Measurements from ENCODE around the gene CRTC3. TPM values are rescaled to one million over a fixed set of nuclear protein-coding genes. Genes with fewer than 3 reads are reported as not detected.

CRTC3 gene
- total RNA-seq, 1 experiment from 2014 or later: 17.5 TPM

DNA sequence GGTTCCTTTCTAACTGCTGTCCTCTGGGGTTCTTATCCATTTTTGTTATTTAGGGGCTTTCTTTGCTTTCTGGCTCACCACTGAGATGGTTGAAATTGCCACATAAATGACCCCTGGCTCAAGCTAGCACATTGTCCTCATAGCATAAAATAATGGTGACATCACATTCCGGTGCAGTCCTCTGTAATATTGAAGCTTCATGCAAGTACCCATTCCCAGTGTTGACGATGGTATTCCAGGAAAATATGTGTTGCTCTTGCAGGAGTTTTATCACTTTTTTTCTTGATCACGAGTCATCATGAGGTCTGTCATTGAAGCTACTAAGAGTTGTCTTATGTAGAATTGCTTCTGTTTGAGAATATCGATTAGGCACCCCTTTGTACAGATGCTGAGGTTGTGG lies 56.1 kb downstream of the CRTC3 start:
- H3K36me3 Mint-ChIP-seq (ENCODE audit: insufficient read depth, unreplicated experiment): no peaks in the 10 kb centered on the region
- H3K4me3 Mint-ChIP-seq (ENCODE audit: low read depth, unreplicated experiment): no peak overlapping the region
- no peaks in the 10 kb centered on the region for H3K27me3 Mint-ChIP-seq (ENCODE audit: unreplicated experiment)
- CTCF ChIA-PET: interaction anchor here (0.7 to 1.2 kb wide), 3 partner anchors 9 to 359 kb away, joined by 4 to 8 read pairs (median 6); no protein-coding TSS in a partner anchor
- no peaks in the 10 kb centered on the region for H3K4me1 Mint-ChIP-seq (ENCODE audit: low read depth, unreplicated experiment)
- TF ChIP-seq, protein P1, sequence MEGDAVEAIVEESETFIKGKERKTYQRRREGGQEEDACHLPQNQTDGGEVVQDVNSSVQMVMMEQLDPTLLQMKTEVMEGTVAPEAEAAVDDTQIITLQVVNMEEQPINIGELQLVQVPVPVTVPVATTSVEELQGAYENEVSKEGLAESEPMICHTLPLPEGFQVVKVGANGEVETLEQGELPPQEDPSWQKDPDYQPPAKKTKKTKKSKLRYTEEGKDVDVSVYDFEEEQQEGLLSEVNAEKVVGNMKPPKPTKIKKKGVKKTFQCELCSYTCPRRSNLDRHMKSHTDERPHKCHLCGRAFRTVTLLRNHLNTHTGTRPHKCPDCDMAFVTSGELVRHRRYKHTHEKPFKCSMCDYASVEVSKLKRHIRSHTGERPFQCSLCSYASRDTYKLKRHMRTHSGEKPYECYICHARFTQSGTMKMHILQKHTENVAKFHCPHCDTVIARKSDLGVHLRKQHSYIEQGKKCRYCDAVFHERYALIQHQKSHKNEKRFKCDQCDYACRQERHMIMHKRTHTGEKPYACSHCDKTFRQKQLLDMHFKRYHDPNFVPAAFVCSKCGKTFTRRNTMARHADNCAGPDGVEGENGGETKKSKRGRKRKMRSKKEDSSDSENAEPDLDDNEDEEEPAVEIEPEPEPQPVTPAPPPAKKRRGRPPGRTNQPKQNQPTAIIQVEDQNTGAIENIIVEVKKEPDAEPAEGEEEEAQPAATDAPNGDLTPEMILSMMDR (IDR thresholded peaks at IDR 0.05; ENCODE audit: unreplicated experiment): no peak
- no peak overlapping the region for H3K27ac Mint-ChIP-seq (ENCODE audit: unreplicated experiment)
- intact Hi-C loops (cut with micrococcal nuclease; ENCODE audit: unreplicated experiment): no loop called here
- DNase-seq: no peak
- BruUV-seq (replicated peaks): no TSS peak
- H3K9me3 Mint-ChIP-seq (ENCODE audit: low read depth, unreplicated experiment): no peaks in the 10 kb centered on the region

DNA sequence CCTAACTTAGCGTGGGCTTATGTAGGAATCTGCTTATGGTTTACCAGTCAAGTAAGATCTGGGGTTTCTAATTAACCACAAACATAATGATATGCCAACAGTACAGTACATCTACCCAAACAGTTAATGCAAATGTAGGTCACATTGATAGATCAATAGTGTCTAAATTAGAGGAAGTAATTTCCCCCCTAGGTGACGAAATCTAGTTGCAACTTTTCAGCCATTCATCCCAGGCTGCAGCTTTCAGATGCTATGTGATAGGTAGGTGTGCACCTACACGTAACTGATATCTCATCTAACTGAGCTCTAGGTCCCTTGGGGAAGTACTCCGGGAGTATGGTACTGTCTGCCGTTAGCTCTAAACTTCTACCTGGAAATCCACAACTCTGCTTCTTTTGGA lies 57.2 kb downstream of the CRTC3 start:
- Mint-ChIP-seq H3K9me3 (ENCODE audit: low read depth, unreplicated experiment) (no peaks in the 10 kb centered on the region), H3K27me3 (ENCODE audit: unreplicated experiment) (no peaks in the 10 kb centered on the region), H3K4me1 (ENCODE audit: low read depth, unreplicated experiment) (no peaks in the 10 kb centered on the region), H3K36me3 (ENCODE audit: insufficient read depth, unreplicated experiment) (no peaks in the 10 kb centered on the region), H3K27ac (ENCODE audit: unreplicated experiment) (no peak overlapping the region), H3K4me3 (ENCODE audit: low read depth, unreplicated experiment) (no peak overlapping the region)
- no peak for DNase-seq
- no TSS peak for BruUV-seq (replicated peaks)
- CTCF ChIA-PET: no interaction called here
- intact Hi-C loops (cut with micrococcal nuclease; ENCODE audit: unreplicated experiment): no loop called here
- TF ChIP-seq, protein P1 (IDR thresholded peaks at IDR 0.05; ENCODE audit: unreplicated experiment): no peak

DNA sequence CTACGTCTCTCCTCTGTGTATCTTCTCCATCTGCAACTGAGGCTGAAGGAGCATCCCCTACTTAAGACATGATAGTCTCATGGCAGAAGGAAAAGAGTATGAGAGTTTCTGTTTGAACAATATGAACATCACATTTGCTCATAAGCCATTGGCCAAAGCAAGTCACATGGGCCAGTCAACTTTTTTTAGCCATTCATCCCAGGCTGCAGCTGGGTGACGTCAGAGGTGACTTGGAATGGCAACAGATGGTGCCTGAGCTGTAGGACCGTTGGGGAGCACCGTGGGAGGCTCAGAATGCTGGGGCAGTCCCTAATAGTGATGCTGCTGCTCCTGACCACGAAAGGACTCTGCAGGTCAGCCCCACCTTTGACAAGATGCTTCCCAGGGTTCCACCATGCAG lies 58.7 kb downstream of the CRTC3 start:
- no peaks in the 10 kb centered on the region for H3K36me3 Mint-ChIP-seq (ENCODE audit: insufficient read depth, unreplicated experiment)
- no peak overlapping the region for H3K27ac Mint-ChIP-seq (ENCODE audit: unreplicated experiment)
- no peaks in the 10 kb centered on the region for H3K4me1 Mint-ChIP-seq (ENCODE audit: low read depth, unreplicated experiment)
- DNase-seq: no peak
- H3K9me3 Mint-ChIP-seq (ENCODE audit: low read depth, unreplicated experiment): no peaks in the 10 kb centered on the region
- intact Hi-C loops (cut with micrococcal nuclease; ENCODE audit: unreplicated experiment): no loop called here
- TF ChIP-seq, protein P1 (IDR thresholded peaks at IDR 0.05; ENCODE audit: unreplicated experiment): no peak
- BruUV-seq (replicated peaks): no TSS peak
- CTCF ChIA-PET: no interaction called here
- no peaks in the 10 kb centered on the region for H3K27me3 Mint-ChIP-seq (ENCODE audit: unreplicated experiment)
- H3K4me3 Mint-ChIP-seq (ENCODE audit: low read depth, unreplicated experiment): no peak overlapping the region

DNA sequence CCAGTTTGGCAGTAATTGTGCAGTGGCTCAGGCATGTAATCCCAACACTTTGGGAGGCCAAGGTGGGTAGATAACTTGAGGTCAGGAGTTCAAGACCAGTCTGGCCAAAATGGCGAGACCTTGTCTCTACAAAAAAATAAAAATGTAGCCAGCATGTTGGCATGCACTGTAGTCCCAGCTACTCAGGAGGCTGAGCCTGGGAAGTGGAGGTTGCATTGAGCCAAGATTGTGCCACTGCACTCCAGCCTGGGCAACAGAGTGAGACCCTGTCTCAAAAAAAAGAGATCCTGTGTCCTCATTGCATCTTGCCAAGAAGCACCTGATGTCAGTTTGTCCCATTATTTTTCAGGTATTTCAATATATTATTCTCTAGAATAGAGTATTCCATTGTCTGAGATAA lies 61.8 kb downstream of the CRTC3 start:
- Mint-ChIP-seq H3K27me3 (ENCODE audit: unreplicated experiment) (no peaks in the 10 kb centered on the region), H3K27ac (ENCODE audit: unreplicated experiment) (no peak overlapping the region), H3K4me1 (ENCODE audit: low read depth, unreplicated experiment) (peaks cover 8% of the 10 kb centered on the region), H3K36me3 (ENCODE audit: insufficient read depth, unreplicated experiment) (no peaks in the 10 kb centered on the region), H3K9me3 (ENCODE audit: low read depth, unreplicated experiment) (no peaks in the 10 kb centered on the region), H3K4me3 (ENCODE audit: low read depth, unreplicated experiment) (no peak overlapping the region)
- no TSS peak for BruUV-seq (replicated peaks)
- CTCF ChIA-PET: no interaction called here
- TF ChIP-seq, protein P1 (IDR thresholded peaks at IDR 0.05; ENCODE audit: unreplicated experiment): no peak
- intact Hi-C loops (cut with micrococcal nuclease; ENCODE audit: unreplicated experiment): no loop called here
- no peak for DNase-seq

All from Calu3 (cell line).